ENCODE measurements around the gene MYO9B. TPM values are rescaled to one million over a fixed set of nuclear protein-coding genes. Genes with fewer than 3 reads are reported as not detected.

The MYO9B gene
- total and polyA plus RNA-seq, 9 of the 15 experiments (the other 6 are each of a cell fraction or from before 2014, with no cell fraction given), result 2.4 to 77.6 (median 23.0) TPM

DNA sequence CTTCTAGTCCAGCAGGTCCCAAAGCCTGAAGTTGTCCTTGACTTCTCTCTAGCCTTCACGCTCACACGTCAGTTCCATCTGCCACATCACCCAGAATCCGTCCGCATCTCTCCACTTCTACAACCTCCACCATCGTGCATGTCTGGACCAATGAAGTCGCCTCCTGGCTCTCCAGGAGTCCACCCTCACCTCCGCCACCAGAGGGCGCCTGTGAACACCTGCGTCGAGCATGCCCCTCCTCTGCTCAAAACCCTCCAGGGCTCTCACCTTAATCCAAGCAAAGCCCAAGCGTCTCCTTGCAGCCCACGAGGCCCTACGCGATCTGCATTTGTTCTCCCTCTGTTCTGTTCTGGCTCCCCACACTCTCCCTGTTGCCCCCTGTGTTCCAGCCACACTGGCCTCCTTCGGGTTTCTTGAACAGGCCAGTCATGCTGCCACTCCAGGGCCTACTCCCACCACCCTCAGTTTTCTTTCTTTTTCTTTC is 185.3 kb downstream of the MYO9B start (continued):
- TF ChIP-seq PPARD (CRISPR knock-in tag; IDR thresholded peaks at IDR 0.05), result no peak
- TF ChIP-seq ZNF354B (CRISPR knock-in tag; IDR thresholded peaks at IDR 0.05), result no peak
- no peak for TF ChIP-seq NR3C1 (CRISPR knock-in tag; IDR thresholded peaks at IDR 0.05)
- TF ChIP-seq BHLHE40 (IDR thresholded peaks at IDR 0.05; ENCODE audit: low read length), result peak; percentile 48; the same call in 1 of the 2 replicates
- no peak for TF ChIP-seq SAFB (IDR thresholded peaks at IDR 0.05; ENCODE audit: borderline replicate concordance, low read depth, low read length)
- no peak for TF ChIP-seq ZFP1 (CRISPR knock-in tag; IDR thresholded peaks at IDR 0.05)
- TF ChIP-seq, protein P1, sequence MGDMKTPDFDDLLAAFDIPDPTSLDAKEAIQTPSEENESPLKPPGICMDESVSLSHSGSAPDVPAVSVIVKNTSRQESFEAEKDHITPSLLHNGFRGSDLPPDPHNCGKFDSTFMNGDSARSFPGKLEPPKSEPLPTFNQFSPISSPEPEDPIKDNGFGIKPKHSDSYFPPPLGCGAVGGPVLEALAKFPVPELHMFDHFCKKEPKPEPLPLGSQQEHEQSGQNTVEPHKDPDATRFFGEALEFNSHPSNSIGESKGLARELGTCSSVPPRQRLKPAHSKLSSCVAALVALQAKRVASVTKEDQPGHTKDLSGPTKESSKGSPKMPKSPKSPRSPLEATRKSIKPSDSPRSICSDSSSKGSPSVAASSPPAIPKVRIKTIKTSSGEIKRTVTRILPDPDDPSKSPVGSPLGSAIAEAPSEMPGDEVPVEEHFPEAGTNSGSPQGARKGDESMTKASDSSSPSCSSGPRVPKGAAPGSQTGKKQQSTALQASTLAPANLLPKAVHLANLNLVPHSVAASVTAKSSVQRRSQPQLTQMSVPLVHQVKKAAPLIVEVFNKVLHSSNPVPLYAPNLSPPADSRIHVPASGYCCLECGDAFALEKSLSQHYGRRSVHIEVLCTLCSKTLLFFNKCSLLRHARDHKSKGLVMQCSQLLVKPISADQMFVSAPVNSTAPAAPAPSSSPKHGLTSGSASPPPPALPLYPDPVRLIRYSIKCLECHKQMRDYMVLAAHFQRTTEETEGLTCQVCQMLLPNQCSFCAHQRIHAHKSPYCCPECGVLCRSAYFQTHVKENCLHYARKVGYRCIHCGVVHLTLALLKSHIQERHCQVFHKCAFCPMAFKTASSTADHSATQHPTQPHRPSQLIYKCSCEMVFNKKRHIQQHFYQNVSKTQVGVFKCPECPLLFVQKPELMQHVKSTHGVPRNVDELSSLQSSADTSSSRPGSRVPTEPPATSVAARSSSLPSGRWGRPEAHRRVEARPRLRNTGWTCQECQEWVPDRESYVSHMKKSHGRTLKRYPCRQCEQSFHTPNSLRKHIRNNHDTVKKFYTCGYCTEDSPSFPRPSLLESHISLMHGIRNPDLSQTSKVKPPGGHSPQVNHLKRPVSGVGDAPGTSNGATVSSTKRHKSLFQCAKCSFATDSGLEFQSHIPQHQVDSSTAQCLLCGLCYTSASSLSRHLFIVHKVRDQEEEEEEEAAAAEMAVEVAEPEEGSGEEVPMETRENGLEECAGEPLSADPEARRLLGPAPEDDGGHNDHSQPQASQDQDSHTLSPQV (IDR thresholded peaks at IDR 0.05), result peak; percentile 63
- TF ChIP-seq THRA (IDR thresholded peaks at IDR 0.05), result no peak
- TF ChIP-seq, protein P2, sequence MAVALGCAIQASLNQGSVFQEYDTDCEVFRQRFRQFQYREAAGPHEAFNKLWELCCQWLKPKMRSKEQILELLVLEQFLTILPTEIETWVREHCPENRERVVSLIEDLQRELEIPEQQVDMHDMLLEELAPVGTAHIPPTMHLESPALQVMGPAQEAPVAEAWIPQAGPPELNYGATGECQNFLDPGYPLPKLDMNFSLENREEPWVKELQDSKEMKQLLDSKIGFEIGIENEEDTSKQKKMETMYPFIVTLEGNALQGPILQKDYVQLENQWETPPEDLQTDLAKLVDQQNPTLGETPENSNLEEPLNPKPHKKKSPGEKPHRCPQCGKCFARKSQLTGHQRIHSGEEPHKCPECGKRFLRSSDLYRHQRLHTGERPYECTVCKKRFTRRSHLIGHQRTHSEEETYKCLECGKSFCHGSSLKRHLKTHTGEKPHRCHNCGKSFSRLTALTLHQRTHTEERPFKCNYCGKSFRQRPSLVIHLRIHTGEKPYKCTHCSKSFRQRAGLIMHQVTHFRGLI (CRISPR knock-in tag; IDR thresholded peaks at IDR 0.05), result no peak
- no peak for TF ChIP-seq POLR2H (tag; IDR thresholded peaks at IDR 0.05; ENCODE audit: low read depth)
- 0 out of 2 replicates have a peak, but pooled peaks have one; percentile 18 for TF ChIP-seq RUNX1 (IDR thresholded peaks at IDR 0.05; ENCODE audit: low read depth)
- TF ChIP-seq, protein P3, sequence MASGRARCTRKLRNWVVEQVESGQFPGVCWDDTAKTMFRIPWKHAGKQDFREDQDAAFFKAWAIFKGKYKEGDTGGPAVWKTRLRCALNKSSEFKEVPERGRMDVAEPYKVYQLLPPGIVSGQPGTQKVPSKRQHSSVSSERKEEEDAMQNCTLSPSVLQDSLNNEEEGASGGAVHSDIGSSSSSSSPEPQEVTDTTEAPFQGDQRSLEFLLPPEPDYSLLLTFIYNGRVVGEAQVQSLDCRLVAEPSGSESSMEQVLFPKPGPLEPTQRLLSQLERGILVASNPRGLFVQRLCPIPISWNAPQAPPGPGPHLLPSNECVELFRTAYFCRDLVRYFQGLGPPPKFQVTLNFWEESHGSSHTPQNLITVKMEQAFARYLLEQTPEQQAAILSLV (tag; IDR thresholded peaks at IDR 0.05), result no peak
- TF ChIP-seq, protein P4, sequence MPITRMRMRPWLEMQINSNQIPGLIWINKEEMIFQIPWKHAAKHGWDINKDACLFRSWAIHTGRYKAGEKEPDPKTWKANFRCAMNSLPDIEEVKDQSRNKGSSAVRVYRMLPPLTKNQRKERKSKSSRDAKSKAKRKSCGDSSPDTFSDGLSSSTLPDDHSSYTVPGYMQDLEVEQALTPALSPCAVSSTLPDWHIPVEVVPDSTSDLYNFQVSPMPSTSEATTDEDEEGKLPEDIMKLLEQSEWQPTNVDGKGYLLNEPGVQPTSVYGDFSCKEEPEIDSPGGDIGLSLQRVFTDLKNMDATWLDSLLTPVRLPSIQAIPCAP (CRISPR knock-in tag; IDR thresholded peaks at IDR 0.05; ENCODE audit: borderline replicate concordance), result no peak
- TF ChIP-seq SP2 (IDR thresholded peaks at IDR 0.05; ENCODE audit: extremely low read depth, low read depth, low read length, poor library complexity, severe bottlenecking), result no peak
- TF ChIP-seq ZKSCAN8 (CRISPR knock-in tag; IDR thresholded peaks at IDR 0.05), result no peak
- TF ChIP-seq, protein P5, sequence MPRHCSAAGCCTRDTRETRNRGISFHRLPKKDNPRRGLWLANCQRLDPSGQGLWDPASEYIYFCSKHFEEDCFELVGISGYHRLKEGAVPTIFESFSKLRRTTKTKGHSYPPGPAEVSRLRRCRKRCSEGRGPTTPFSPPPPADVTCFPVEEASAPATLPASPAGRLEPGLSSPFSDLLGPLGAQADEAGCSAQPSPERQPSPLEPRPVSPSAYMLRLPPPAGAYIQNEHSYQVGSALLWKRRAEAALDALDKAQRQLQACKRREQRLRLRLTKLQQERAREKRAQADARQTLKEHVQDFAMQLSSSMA (CRISPR knock-in tag; IDR thresholded peaks at IDR 0.05), result no peak
- TF ChIP-seq THRAP3 (IDR thresholded peaks at IDR 0.05; ENCODE audit: borderline replicate concordance), result no peak
- no peak for TF ChIP-seq PML (IDR thresholded peaks at IDR 0.05; ENCODE audit: low read length)
- no peak for TF ChIP-seq ZNF584 (CRISPR knock-in tag; IDR thresholded peaks at IDR 0.05; ENCODE audit: low read depth)
- TF ChIP-seq TBL1XR1 (IDR thresholded peaks at IDR 0.05; ENCODE audit: low read length in 2 of 2), result peak in 1 of 2 experiments; percentile 38; a peak in 1 of 4 replicates
